GM19468 (cell line): Measurements from ENCODE around the gene EMD.

Experiments
- ATAC-seq: cut with Tn5 transposase; IDR thresholded peaks from one replicate; pipeline ENCODE4 v1.9.1; 2021; ENCODE audit warnings: mild to moderate bottlenecking, moderate library complexity, moderate number of reproducible peaks; ENCODE audit not compliant: unreplicated experiment; ENCODE audit errors: extremely low read depth

Gene EMD

DNA sequence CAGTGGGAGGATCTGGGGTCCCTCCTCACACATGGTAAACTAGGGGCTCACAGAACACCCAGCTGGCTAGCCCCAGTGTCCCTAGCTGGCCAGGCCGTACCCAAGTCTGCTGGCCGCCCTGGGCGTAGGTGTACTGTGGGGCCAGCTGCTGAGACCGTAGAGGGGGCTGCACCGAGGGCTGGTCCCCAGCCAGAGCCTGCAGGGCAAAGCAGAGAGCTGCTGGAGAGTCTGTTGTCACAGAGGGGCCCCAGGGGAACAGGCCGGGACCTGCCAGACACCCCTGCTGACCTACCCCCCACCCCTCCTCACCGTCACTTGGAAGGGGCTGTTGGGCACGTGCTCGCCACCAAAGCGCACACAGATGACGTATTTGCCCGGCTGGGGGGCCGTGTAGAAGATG, 24.6 kb upstream of the EMD start:
- ATAC-seq = no peak

GRCh38 chrX:154355094-154355775, 23.9 kb upstream of the EMD start:
- ATAC-seq = no peak

- no peak for ATAC-seq
Measured at GRCh38 chrX:154355776-154356140, 23.3 kb upstream of the EMD start.

DNA sequence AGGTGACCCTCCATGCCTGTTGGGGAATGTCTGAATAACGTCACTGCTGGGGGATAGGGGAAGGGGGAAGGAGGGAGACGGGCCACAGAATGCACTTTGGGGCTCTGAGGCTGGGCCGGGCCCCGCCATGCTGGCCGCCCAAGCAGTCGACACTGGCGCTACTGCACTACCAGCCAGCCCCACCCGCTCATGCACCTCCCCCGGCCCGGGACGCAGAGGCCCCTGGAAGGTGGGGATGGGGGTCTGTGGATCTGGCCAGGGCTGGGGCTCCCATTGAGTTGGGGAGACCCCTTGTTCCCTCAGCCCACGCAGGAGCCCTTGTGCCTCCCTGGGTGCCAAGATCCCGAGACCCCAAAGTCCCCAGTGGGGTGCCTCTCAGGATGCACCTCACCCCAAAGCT, 22.5 kb upstream of the EMD start:
- no peak for ATAC-seq

DNA sequence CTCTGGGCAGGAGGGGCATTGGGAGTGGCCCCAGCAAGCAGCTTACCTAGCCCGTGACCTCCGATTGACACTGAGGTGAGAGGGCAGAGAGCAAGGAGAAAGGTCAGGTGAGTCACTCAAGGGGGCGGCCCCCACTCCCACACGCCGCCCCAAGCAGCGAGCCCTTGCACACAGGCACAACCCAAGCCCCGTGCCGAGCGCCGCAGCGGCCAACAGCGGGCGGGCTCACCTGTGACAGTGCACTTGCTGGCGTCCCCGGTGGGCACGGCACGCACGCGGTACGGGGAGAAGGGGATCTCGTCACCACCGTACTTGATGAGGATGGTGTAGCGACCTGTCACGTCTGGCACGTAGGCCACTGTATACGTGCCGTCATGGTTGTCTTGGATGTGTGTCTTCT, 21.9 kb upstream of the EMD start:
- no peak for ATAC-seq

DNA sequence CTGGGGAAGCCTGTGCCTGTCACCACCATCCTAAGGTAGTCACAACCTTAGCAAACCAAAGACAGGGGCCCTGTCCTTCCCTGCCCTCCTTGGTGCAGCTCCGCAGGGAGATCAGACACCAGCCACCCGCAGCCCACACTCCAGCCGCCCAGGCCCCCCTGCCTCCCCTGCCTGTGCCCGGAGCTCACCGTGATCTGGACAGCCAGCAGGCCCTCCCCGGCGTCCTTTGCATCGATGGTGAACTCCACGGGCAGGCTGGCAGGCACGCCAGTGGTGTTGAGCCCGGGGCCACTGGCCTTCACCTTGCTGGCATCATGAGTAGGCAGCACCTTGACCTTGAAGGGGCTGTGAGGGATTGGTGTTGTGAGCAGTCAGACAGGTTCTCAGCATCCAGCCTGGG, 21.1 kb upstream of the EMD start:
- ATAC-seq = no peak

- no peak for ATAC-seq
Measured at GRCh38 chrX:154358829-154359228, 20.3 kb upstream of the EMD start.

DNA sequence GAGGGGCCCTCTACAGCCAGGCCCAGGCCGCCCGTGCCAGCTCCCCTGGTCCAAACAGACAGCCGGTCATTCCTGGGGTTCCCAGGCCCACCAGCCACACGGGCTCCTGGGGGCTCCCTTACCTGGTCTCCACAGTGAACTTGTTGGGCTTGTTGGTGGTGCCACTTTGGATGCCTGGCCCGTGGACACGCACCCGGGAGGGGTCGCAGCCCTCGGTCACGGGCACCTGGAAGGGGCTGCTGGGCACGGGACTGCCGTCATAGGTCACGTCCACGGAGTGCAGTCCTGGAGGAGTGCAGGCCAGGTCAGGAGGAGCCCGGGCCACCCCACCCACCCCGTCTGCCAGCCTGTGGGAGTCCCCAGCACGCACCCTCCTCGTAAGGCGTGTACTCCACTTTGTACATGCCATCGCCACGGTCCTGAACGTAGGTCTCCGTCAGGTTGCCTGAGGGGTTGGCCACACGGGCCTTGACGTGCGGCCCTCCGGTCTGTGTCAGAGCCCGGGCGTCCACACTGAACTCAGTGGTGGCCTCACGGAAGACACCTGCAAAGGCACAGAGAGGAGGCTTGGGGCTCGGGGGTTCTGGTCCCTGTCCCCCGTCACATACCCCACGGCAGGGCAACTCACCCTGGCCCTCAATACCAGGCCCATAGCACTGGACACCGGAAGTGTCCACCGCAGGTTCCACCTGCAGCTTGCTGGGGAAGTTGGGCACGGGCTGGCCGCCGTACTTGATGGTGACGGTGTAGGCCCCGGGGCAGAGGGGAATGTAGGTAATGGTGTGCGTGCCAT, 19.5 kb upstream of the EMD start:
- no peak for ATAC-seq

GRCh38 chrX:154360155-154360713, 18.9 kb upstream of the EMD start:
- ATAC-seq = no peak

- no peak for ATAC-seq
Measured at GRCh38 chrX:154362085-154362742, 16.9 kb upstream of the EMD start.

DNA sequence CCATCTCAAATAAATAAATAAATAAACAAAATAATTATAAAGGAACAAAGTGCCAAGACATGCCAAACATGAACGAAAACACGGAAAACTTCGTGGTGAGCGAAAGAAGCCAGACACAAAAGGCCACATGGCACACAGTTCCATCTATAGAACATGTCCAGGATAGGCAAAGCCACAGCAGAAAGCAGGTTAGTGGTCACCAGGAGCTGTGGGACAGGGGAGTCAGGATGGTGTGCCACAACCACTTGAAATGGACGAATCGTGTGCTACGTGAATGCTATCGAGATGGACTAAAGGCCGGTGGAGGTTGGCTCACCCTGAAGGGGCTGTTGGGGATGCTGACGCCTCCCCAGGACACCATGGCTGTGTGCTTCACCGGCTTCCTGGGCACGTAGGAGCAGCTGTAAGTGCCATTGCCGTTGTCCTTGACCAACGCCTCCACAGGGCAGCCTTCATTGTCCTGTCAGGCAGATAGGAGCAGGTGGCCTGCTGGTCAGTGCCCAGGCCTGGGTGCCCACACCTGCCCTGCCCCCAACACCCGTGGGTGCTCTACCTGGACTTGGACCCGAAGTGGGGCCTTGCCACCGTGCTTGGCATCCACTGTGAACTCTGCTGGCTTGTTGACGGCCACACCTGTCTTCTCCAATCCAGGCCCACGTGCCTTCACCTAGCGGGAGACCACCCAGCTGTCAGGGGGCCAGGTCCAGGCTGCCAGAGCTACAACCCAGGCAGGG, 15.2 kb upstream of the EMD start:
- no peak for ATAC-seq

- ATAC-seq = no peak
Measured at GRCh38 chrX:154365052-154365600, 14.0 kb upstream of the EMD start.

- ATAC-seq = no peak
Measured at GRCh38 chrX:154365997-154366665, 13.0 kb upstream of the EMD start.

DNA sequence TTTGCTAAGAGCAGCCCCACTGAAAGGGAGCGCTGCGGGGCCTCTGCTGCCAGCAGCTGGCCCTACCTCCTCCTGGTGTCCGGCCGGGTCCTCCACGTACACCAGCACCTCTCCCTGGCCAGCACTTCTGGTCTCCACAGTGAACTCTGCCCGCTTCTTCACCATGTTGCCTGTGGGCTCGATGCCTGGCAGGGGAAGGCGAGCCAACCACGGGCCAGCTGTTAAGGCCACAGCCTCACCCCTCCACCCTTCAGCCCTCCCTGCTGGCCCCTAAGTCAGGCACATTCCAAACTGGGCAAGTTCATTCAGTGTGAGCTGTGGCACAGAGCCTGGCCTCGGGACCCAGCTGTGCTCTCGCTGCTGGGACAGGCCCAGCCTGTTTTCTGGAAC, 12.4 kb upstream of the EMD start:
- no peak for ATAC-seq

GRCh38 chrX:154367474-154368308, 11.4 kb upstream of the EMD start:
- ATAC-seq = no peak

DNA sequence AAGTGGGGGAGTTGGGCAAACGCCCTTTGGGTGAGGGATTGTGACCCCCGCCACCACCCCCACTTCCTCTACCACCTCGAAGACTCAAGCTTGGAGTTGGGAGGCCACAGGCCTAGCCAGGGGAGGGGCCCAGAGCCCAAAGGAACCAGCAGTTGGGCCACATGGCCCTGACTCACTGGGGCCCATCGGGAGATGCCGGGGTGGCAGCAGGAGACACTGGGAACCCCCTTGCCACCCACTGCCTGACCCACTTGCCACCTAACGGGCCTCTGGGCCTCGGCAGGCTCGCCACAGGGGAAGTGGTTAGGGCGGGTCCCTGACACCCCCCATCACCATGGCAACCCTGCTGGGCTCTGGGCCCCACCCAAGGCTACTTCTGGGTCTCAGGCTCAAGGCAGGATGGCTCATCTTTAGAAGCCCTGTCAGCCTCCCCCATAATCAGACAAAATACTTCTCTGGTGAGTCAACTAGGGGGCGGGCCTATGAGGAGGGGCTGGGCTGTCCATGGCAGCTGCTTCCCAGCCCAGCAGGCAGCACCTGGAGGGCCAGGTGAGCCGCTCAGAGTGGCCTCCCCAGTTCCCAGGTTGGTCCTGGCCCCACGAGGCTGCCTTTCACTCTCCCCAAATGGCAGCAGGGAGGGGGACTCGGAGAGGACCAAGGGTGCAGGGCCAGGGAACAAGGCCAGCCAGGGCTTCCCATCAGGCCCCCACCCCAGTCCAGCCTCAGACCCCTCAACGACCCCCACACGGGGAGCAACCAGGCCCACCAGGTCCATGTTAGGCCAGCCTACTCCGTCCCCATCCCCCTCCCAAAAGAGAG, 10.3 kb upstream of the EMD start:
- no peak for ATAC-seq

DNA sequence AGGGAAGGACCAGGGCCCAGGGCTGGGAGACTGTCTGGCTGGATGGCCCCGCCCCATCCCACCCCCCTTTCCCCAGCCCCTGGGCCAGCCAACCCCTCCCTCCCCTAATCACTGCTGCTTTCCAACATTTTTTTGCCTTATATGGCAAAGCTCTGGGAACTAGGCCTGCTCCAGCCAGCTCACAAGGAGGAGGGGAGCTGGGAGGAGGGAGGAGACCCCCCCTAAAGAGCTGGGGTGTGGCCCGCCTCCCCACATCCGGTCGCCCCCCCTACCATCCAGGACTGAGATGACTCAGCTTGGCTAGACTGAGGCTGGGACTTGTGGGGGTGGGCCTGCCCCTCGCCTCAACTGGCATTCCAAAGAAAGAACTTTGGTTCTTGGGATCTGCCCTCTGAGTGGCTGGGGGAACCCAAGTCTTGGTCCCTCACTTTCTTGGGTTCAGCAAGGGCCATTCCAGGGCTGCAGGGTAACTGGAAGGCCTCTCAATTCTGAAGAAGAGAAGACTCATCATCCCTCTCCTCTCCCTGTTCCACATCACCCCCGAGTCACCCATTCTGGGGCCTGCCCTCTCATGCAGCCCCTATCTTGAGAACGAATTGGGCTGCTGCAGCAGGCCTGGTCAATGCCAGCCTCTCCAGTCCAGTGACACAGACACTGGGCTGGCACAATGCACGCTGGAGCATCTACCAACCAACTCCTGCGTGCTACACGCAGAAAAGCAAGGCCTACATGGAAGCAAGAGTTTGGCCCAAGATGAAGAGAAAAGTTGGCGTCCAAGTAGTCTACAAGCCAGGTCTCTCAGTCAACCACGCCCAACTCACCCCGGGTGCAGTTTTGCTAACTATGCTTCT, 9.4 kb upstream of the EMD start:
- ATAC-seq = no peak
